ENCODE results near the gene TDRD7. TPM values are rescaled to one million over a fixed set of nuclear protein-coding genes. Genes with fewer than 3 reads are reported as not detected.

The TDRD7 gene
- total and polyA plus RNA-seq, 9 of the 15 experiments (the other 6 are each of a cell fraction or from before 2014, with no cell fraction given): 2.2 to 7.7 (median 5.2) TPM

DNA sequence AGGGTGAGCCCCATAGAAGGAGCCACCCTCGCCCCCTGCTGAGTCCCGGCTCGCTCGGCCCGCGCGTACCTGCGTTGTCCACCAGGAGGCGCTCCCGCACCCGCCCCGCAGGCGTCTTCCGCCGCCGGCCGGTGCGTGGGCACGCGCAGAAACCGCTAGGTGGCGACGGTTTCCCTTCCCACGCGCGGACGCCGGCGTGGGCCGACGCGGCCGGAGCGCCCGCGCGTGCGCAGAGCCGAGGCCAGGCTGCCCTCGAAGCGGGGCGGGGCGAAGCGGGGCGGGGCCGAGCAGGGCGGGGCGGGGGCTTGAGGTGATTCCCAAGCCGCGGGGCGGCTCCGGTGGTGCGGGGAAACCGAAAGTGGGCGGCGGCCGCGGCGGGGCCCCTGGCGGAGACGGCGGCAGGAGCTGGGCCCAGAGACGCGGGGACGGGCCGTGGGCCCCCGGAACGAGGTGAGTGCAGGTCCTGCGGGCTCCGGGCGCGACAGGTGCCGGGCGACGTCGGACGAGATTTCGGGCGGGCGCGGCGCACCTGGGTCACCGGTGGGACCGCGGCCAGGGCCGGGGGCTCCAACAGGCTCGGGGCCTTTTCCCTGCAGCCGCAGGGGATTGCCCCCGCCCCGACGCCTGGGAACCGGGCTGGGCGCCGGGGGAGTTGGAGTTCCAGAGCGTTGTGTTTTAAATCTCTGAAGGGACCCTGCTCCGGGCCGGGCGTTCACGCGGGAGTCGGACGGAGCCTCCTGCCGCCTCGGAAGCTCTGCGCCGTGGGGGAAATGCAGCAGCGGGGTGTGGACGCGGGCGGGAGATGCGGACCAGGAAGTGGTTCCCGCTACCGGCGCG is at the start of gene TDRD7 (continued):
- no peak for TF ChIP-seq ZNF75A (CRISPR knock-in tag; IDR thresholded peaks at IDR 0.05)
- TF ChIP-seq, protein P1, sequence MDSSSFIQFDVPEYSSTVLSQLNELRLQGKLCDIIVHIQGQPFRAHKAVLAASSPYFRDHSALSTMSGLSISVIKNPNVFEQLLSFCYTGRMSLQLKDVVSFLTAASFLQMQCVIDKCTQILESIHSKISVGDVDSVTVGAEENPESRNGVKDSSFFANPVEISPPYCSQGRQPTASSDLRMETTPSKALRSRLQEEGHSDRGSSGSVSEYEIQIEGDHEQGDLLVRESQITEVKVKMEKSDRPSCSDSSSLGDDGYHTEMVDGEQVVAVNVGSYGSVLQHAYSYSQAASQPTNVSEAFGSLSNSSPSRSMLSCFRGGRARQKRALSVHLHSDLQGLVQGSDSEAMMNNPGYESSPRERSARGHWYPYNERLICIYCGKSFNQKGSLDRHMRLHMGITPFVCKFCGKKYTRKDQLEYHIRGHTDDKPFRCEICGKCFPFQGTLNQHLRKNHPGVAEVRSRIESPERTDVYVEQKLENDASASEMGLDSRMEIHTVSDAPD (CRISPR knock-in tag; IDR thresholded peaks at IDR 0.05): no peak
- TF ChIP-seq ZNF224 (CRISPR knock-in tag; IDR thresholded peaks at IDR 0.05): no peak
- 0 out of 2 replicates have a peak, but pooled peaks have one; percentile 32 for TF ChIP-seq MXI1 (IDR thresholded peaks at IDR 0.05; ENCODE audit: low read depth, low read length)
- peak; percentile 43 for TF ChIP-seq L3MBTL2 (IDR thresholded peaks at IDR 0.05)
- no peak for TF ChIP-seq DNMT1 (IDR thresholded peaks at IDR 0.05)
- TF ChIP-seq ADNP (tag; IDR thresholded peaks at IDR 0.05): no peak
- TF ChIP-seq ZNF77 (CRISPR knock-in tag; IDR thresholded peaks at IDR 0.05): no peak
- no peak for TF ChIP-seq ZNF217 (CRISPR knock-in tag; IDR thresholded peaks at IDR 0.05)
- TF ChIP-seq ZNF197 (CRISPR knock-in tag; IDR thresholded peaks at IDR 0.05; ENCODE audit: low read depth): no peak
- 0 out of 2 replicates have a peak, but pooled peaks have one; percentile 34 for TF ChIP-seq SIN3B (IDR thresholded peaks at IDR 0.05; ENCODE audit: low read depth)
- peak; percentile 95 for TF ChIP-seq MTA1 (IDR thresholded peaks at IDR 0.05; ENCODE audit: borderline replicate concordance)
- no peak for TF ChIP-seq RFX5 (IDR thresholded peaks at IDR 0.05; ENCODE audit: low read depth, low read length)
- TF ChIP-seq MEIS2 (IDR thresholded peaks at IDR 0.05; ENCODE audit: partially characterized antibody): peak; percentile 50
- no peak for TF ChIP-seq PHF20 (IDR thresholded peaks at IDR 0.05; ENCODE audit: partially characterized antibody)
- TF ChIP-seq NCOR1 (IDR thresholded peaks at IDR 0.05): peak; percentile 35; the same call in 1 of the 2 replicates
- no peak for TF ChIP-seq SUPT5H (IDR thresholded peaks at IDR 0.05)
- no peak for TF ChIP-seq SMARCA5 (IDR thresholded peaks at IDR 0.05)
- TF ChIP-seq OTX1 (CRISPR knock-in tag; IDR thresholded peaks at IDR 0.05): no peak
- no peak for TF ChIP-seq ZNF316 (IDR thresholded peaks at IDR 0.05)
- peak in 1 of 2 experiments; percentile 85; a peak in 2 of 4 replicates for TF ChIP-seq TEAD1 (CRISPR knock-in tag; IDR thresholded peaks at IDR 0.05)
- TF ChIP-seq BRD9 (IDR thresholded peaks at IDR 0.05; ENCODE audit: low read depth, partially characterized antibody): no peak
- TF ChIP-seq HDAC1 (IDR thresholded peaks at IDR 0.05): peak; percentile 80 to 97; a peak in 2 of 4 replicates
- TF ChIP-seq ZNF780A (CRISPR knock-in tag; IDR thresholded peaks at IDR 0.05): no peak
- TF ChIP-seq E2F1 (CRISPR knock-in tag; IDR thresholded peaks at IDR 0.05): no peak
- TF ChIP-seq, protein P2, sequence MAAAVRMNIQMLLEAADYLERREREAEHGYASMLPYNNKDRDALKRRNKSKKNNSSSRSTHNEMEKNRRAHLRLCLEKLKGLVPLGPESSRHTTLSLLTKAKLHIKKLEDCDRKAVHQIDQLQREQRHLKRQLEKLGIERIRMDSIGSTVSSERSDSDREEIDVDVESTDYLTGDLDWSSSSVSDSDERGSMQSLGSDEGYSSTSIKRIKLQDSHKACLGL (CRISPR knock-in tag; IDR thresholded peaks at IDR 0.05; ENCODE audit: borderline replicate concordance, poor library complexity, severe bottlenecking): no peak
- no peak for TF ChIP-seq HNRNPL (IDR thresholded peaks at IDR 0.05; ENCODE audit: low read depth, low read length)
- no peak; the same call in 1 of the 2 replicates for TF ChIP-seq KLF1 (tag; IDR thresholded peaks at IDR 0.05)

Measured in K562 (cell line).